ENCODE results near the gene ASXL1.

Gene ASXL1

DNA sequence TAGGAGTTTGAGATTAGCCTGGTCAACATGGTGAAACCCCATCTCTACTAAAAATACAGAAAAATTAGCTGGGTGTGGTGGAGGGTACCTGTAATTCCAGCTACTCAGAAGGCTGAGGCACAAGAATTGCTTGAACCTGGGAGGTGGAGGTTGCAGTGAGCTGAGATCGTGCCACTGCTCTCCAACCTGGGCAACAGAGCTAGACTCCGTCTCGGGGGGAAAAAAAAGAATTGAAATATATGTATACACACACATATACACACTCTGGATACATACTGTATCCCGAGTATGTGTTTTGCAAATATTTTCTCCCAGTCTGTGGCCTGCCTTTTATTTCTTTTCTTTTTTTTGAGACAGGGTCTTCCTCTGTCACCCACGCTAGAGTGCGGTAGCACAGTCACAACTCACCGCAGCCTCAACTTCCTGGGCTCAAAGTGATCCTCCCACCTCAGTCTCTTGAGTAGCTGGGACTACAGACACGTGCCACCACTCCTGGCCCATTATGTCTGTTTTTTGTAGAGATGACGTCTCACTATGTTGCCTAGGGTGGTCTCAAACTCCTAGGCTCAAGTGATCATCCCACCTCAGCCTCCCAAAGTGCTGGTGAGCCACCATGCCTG lies 49.1 kb downstream of the ASXL1 start:
- peak; percentile 17 to 20 for DNase-seq (ENCODE audit: low read depth in 2 of 2)

DNA sequence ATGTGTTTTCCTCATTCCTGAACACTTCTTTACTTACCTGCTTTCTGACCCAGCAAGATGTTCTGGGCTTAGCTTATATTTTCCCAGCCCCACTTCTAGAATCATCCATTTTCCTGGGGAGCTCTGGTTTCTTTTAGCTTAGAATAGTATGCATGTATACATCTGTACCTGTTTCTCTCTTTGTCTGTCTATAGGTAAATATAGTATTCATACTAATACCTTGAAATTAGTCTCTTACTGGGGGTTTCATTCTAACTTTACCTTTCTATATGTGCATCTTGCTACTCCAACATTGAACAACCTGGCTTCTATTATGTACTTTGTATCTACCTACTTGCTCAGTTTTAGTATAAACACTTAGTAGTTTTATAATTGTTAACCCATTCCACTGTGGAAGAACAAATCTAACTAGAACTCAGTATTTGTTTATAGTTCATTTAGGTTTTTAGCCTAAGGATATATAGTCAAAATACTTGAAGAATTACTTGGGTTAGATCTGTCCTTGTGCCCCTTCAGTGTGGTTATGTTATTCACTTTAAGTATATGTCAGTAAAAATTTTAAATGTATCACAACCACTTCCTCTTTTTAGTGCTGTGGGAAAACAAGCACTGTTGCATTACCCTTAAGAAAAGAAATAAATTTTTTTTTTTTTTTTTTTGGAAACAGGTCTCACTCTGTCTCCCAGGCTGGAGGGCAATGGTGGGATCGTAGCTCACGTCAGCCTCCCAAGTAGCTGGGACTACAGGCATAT lies 54.0 kb downstream of the ASXL1 start:
- DNase-seq (ENCODE audit: low read depth in 2 of 2): no peak

DNA sequence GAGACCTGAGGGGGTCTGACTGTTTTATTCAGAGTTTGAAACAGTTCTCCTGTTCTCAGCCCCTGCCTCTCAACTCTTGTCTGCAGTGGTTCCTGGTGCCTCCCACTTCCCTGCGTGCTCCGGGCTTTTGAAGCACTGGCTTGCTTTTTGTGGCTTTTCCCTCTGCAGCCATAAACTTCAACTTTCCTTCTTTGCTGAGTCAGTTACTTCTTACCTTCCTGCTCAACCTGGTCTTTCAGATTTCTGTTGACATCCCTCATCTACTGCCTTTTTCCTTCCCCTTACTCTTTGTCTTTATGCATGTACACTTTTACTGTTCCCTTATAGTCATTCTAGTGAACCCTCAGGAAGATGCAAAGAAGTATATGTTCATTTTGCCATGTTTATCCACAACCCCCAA lies 57.4 kb downstream of the ASXL1 start:
- no peak for DNase-seq (ENCODE audit: low read depth in 2 of 2)

DNA sequence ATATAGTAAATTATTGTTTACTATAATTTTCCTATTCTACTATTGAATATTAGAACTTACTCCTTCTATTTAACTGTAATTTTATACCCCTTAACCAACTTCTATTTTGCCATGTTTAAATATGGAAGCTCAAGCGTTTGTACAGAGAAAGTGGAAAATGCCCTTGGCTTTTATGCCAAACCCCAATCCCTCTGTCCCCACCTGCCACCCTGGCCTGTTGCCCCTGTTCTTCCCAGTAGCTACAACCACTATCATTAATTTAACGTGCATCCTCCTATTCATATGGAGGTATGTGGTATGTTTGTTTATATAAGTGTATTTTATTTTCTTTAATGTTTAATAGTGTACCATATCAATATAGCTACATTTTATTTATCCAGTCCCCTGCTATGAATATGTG lies 58.1 kb downstream of the ASXL1 start:
- no peak for DNase-seq (ENCODE audit: low read depth in 2 of 2)

DNA sequence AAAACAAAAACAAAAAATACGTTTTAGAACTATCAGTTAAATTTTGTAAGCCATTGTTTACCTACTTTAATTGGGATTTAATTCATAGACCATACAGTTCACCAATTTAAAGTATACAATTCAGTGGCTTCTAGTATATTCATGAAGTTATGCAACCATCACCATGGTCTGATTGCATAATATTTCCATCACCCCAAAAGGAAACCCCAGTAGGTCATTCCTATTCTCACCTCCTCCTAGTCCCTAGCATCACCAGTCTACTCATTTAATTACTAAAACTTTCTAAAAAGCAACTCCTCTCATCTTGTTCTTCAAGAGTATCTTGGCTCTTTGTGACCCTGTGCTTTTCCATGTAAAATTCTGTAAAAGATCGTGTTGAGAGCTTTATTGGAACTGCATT lies 60.2 kb downstream of the ASXL1 start:
- DNase-seq (ENCODE audit: low read depth in 2 of 2): no peak

DNA sequence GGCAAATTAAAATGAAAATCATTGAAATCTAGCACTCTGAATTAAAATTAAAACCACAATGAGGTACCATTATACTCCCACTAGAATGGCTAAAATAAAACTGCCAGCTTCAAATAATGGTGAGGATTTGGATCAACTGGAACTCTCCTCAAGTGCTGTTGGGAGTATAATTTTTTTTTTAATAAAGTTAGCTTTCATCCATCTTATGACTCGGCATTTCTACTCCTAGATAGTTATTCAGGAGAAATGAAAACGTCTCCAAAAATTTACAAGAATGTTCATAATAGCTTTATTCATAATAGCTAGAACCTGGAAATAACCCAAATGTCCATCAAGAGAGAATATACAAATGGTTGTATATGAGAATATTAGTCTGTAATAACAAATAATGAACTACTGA lies 63.2 kb downstream of the ASXL1 start:
- no peak for DNase-seq (ENCODE audit: low read depth in 2 of 2)

DNA sequence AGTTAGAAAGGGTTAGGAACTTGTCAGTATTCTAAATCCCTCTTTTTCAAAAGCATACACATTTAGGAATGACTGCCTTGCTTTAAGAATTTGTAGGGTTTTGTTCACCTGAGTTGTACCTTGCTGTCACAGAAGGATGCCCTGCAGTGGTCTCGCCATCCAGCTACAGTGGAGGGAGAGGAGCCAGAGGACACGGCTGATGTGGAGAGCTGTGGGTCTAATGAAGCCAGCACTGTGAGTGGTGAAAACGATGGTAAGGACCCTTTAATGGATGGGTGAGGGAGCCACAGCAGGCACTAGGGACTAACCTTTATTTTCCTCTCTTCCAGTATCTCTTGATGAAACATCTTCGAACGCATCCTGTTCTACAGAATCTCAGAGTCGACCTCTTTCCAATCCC lies 69.9 kb downstream of the ASXL1 start:
- no peak for DNase-seq (ENCODE audit: low read depth in 2 of 2)

DNA sequence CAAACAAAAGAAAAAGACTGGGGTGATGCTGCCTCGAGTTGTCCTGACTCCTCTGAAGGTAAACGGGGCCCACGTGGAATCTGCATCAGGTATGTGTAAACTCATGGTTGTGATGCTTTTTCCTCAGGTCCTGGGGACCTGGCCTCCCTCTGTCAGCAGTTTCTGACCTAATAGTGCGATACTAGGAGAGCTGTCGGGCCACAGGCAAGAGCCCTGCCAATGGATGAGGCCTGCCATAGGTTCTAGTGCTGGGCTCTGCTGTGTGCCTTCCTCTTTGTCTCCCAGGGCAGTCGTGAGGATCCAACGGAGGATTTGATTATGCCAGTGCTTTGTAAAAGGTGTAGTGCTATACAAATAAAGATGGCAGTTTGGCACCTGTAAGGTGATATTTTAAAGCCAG lies 71.2 kb downstream of the ASXL1 start:
- no peak for DNase-seq (ENCODE audit: low read depth in 2 of 2)

DNA sequence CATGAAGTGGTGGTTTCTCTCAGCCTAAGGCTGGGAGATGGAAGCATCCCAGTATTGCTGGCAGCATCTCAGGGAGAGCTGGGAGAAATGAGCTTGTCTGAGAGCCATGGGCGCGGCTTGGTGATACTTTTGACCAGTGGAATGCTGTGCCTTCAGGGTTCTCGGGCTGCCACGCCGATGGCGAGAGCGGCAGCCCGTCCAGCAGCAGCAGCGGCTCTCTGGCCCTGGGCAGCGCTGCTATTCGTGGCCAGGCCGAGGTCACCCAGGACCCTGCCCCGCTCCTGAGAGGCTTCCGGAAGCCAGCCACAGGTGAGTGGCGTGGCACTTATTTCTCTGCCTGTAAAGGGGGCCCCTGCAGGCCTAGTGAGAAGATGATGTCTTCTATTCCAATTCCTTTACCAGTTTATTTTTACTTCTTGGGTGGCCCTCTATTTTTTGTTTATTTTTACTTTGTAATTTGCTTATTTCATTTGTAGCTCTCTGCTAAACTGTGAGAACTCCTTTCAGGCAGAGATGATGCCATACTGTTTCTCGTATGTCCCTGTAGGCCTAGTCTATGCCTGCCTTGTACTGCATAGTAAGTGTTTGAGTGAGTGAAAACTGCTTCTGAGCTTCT lies 71.7 kb downstream of the ASXL1 start:
- no peak for DNase-seq (ENCODE audit: low read depth in 2 of 2)

DNA sequence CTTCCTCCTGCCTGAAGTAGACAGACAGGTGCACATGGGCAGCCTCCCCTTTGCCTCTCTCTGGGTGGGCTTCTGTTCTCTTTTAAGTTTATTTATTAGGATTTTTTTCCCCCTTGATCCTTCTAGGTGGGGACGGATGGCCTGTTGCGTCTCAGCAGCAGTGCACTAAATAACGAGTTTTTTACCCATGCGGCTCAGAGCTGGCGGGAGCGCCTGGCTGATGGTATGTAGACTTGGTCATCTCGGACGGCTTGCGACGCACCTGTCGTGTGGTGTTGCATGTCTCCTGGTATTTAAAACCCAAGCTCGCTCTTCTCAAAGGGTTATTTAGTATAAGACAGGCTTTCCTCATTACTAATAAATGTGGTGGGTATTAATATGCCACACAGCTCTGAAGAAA lies 73.3 kb downstream of the ASXL1 start:
- no peak for DNase-seq (ENCODE audit: low read depth in 2 of 2)

DNA sequence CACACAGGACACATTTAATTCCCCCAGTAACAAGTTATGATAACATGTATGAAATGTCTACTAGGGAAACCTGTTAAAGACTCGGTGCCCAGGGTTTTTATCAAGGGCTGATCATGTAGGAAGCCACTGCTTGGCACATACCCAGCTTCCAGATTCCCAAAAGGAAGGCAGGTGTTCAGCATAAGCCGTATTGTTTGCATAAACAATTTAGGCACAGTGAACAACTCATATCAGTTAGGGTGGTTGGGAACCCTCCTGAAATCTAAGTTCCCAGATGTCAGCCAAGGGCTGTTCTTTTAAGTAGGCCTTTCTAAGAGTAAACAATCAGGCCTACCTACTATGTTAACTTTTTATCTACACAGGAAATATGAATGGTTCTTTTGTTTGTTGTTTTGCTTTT lies 74.1 kb downstream of the ASXL1 start:
- no peak for DNase-seq (ENCODE audit: low read depth in 2 of 2)

DNA sequence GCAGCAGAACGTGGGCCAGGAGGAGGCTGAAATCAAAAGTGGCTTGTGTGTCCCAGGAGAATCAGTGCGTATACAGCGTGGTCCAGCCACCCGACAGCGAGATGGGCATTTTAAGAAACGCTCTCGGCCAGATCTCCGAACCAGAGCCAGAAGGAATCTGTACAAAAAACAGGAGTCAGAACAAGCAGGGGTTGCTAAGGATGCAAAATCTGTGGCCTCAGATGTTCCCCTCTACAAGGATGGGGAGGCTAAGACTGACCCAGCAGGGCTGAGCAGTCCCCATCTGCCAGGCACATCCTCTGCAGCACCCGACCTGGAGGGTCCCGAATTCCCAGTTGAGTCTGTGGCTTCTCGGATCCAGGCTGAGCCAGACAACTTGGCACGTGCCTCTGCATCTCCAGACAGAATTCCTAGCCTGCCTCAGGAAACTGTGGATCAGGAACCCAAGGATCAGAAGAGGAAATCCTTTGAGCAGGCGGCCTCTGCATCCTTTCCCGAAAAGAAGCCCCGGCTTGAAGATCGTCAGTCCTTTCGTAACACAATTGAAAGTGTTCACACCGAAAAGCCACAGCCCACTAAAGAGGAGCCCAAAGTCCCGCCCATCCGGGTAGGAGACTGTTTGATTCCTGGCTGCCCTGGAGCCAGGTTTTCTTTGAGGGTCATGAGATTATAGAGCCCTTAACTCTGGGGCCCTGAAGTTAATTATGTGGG lies 75.3 kb downstream of the ASXL1 start:
- no peak for DNase-seq (ENCODE audit: low read depth in 2 of 2)

DNA sequence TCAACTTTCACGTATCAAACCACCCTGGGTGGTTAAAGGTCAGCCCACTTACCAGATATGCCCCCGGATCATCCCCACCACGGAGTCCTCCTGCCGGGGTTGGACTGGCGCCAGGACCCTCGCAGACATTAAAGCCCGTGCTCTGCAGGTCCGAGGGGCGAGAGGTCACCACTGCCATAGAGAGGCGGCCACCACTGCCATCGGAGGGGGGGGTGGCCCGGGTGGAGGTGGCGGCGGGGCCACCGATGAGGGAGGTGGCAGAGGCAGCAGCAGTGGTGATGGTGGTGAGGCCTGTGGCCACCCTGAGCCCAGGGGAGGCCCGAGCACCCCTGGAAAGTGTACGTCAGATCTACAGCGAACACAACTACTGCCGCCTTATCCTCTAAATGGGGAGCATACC lies 76.3 kb downstream of the ASXL1 start:
- no peak for DNase-seq (ENCODE audit: low read depth in 2 of 2)

DNA sequence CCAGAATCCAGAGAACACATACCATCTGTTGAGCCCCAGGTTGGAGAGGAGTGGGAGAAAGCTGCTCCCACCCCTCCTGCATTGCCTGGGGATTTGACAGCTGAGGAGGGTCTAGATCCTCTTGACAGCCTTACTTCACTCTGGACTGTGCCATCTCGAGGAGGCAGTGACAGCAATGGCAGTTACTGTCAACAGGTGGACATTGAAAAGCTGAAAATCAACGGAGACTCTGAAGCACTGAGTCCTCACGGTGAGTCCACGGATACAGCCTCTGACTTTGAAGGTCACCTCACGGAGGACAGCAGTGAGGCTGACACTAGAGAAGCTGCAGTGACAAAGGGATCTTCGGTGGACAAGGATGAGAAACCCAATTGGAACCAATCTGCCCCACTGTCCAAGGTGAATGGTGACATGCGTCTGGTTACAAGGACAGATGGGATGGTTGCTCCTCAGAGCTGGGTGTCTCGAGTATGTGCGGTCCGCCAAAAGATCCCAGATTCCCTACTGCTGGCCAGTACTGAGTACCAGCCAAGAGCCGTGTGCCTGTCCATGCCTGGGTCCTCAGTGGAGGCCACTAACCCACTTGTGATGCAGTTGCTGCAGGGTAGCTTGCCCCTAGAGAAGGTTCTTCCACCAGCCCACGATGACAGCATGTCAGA lies 77.4 kb downstream of the ASXL1 start:
- DNase-seq (ENCODE audit: low read depth in 2 of 2): no peak

DNA sequence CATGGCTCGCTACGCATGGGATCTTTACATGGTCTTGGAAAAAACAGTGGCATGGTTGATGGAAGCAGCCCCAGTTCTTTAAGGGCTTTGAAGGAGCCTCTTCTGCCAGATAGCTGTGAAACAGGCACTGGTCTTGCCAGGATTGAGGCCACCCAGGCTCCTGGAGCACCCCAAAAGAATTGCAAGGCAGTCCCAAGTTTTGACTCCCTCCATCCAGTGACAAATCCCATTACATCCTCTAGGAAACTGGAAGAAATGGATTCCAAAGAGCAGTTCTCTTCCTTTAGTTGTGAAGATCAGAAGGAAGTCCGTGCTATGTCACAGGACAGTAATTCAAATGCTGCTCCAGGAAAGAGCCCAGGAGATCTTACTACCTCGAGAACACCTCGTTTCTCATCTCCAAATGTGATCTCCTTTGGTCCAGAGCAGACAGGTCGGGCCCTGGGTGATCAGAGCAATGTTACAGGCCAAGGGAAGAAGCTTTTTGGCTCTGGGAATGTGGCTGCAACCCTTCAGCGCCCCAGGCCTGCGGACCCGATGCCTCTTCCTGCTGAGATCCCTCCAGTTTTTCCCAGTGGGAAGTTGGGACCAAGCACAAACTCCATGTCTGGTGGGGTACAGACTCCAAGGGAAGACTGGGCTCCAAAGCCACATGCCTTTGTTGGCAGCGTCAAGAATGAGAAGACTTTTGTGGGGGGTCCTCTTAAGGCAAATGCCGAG lies 78.2 kb downstream of the ASXL1 start:
- no peak for DNase-seq (ENCODE audit: low read depth in 2 of 2)

DNA sequence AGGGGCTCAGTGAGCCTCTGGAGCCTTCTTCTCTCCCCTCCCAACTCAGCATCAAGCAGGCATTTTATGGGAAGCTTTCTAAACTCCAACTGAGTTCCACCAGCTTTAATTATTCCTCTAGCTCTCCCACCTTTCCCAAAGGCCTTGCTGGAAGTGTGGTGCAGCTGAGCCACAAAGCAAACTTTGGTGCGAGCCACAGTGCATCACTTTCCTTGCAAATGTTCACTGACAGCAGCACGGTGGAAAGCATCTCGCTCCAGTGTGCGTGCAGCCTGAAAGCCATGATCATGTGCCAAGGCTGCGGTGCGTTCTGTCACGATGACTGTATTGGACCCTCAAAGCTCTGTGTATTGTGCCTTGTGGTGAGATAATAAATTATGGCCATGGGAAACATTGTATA lies 78.8 kb downstream of the ASXL1 start:
- no peak for DNase-seq (ENCODE audit: low read depth in 2 of 2)

DNA sequence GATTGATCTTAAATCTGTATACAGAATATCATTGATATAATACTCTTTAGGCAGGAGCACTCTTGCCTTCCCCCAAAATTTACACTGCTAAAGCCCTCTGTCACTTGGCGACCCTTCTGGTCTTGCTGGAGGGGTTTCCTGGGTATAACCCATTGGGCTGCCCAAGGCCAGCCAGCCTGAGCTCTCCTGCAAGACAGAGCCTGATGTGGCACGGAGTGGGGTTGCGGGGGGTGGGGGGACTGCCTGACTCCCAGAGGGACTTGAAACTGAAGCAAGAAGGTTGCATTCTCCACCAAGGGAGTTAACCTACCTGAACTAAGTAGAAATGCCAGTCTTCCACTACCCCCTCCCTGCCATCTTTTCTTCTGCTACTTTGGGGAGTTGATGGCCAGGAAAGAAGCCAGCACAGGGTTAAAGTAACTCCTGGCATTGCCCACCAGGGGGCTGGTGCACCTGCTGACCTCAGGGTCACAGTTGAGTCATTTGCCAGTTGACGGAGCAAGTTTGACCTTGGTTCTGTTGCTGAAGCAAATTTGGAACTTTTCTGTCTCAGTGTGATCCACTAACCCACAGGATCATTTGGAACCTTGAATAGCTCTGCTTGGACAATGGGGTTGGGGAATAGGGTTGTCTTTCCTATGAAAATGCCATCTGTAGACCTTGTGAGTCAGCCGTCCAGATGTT lies 79.4 kb downstream of the ASXL1 start:
- no peak for DNase-seq (ENCODE audit: low read depth in 2 of 2)

DNA sequence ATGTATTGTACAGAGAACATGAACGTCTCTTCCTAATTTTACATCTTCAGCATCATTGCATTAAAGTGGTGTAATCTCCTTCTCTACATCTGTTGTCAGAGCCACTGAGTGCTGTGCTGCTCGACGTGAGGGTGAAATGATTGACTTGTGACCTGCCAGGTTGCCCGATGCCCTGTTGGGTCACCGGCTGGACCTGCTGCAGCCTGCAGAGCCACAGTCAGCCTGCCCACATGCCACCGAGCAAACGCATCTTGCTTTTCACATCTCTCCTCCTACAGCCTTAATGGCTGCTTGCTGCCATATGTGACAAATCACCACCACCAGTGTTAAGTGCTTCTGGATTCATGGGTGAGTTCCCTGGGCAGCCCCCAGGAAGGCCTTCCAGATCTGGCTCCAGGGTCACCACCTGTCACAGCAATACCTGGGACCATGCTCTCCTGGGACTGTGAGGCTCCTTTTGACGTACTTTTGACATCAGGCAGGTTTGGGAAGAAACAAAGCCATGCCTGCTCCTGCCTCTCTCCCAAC lies 80.3 kb downstream of the ASXL1 start:
- no peak for DNase-seq (ENCODE audit: low read depth in 2 of 2)

DNA sequence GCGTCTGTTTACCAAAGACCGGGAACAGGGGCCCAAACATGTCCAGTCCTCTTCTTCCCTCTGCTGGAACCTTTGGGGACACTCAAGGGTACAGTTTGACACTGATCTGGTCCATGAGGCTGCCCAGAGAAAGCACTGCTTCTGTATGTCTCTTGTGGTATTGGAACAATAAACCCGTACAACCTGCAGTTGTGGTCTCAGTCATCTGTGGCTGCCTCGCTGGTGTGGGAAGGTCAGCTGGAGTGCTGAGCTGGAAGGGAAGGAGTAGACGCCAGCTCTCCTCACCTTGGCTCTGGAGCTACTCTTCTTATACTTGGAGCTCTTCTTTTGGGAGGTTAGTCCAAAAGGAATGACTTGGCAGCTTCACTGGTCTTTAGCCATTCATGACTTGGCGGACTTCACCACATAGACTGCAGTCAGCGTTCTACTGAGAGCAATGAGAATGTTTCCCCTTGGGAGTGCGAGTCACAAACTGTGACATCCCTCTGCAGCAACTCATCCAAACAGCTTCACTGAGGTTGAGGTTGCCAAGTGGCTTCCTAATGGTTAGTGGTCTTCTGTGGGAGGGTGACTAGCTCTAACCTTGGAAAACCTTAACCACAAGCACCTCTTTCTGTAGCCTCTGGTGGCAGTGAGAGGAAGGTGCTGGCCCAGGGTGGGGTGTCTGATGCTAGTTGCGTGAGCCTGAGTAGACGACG lies 81.2 kb downstream of the ASXL1 start:
- DNase-seq (ENCODE audit: low read depth in 2 of 2): no peak

Data from stimulated activated CD4-positive, alpha-beta T cell treated with anti-CD3 and anti-CD28 coated beads, Interleukin-1b, Interleukin-23, amount 100 ng/mL, for 1 hour (primary cell).